ENCODE data around the gene RNF151.
A peak's percentile ranks its signal among the peaks of the same experiment; 100 is the strongest.
"Not testable (repeated sequence)": the region's sequence is repeated elsewhere in the genome, so short reads cannot be mapped to it uniquely, and the experiment has no call there.

The RNF151 gene

DNA sequence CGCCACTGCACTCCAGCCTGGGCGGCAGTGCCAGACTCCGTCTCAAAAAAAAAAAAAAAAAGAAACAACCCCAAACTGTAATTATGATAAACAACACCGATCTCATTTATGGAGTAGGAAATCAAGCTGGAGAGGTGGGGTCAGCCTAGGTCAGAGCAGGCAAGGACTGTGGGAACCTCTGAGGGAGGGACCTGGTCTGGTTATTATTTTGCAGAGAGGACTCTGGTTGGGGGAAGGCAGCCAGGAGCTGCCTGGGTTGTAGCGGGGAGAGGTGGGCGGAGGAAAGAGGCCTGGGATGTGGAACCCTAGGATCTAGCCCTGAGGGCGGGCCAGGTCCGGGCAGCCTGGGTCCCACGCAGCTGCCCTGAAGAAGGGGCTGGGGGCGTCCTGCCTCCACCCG, 37.6 kb upstream of the RNF151 start:
- peak in 1 of 2 experiments; percentile 22 for DNase-seq (ENCODE audit: low read depth in 1 of 2, low spot score in 1 of 2)
- in situ Hi-C loops (cut with HindIII; ENCODE audit: low pct_unique_long_range_greater_than_20kb, low sequenced_read_pairs): no loop called here
- TF ChIP-seq JUND (IDR thresholded peaks at IDR 0.05; ENCODE audit: low read depth): no peak

DNA sequence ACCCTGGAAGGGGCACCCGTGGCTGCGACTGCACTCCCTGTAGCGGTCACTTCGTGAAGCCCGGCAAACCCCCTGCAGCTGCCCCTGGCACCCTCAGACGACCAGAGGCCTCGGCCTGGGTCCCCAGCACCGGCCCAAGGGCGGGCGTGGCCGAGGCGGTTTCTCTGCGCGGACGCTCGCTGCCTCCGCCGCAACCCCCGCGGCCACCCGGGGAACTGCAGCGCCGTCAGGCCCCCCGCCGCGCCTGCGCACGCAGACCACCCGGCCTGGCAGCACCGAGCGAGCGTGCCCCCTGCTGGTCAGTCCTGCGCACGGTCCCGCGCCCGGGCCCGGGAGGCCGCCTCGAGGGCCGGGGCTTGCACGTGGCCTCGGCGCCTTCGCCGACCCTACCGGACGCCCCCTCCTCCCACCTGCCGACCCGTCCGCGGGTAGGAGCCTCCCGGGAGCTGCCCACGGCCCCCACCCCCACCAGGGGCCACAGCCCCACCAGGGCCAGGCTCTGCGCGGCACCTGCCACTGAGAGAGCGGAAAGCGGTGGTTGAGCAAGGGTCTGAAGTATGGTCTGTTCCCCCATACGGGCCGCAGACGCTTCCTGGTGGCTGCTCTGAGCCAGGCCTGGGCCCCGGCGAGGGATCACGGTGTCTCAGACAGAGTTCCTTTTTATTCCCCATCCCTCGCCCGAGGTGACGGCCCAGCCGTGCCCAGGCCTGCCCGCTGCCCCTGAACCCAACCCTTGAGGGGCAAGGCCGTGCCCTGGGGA, 36.9 kb upstream of the RNF151 start:
- TF ChIP-seq JUND (IDR thresholded peaks at IDR 0.05; ENCODE audit: low read depth): no peak
- in situ Hi-C loops (cut with HindIII; ENCODE audit: low pct_unique_long_range_greater_than_20kb, low sequenced_read_pairs): no loop called here
- peak; percentile 86 to 87 for DNase-seq (ENCODE audit: low read depth in 1 of 2, low spot score in 1 of 2)

DNA sequence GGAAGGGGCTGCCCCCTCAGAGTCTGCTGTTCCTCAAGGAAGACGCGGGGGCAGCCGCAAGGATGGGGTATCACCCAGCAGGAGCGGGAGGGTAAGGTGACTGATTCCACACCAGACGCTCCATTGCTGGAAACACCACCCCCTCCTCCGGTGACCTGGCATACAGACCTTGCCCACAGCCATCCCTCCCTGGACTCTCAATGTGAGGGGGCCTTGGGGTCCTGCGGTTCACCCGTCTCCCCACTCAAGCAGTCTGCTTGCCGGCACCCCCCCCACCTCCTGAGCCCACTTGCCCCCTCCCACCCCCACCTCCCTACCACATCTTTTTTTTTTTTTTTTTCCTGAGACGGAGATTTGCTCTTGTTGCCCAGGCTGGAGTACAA, 36.3 kb upstream of the RNF151 start:
- no peak for TF ChIP-seq JUND (IDR thresholded peaks at IDR 0.05; ENCODE audit: low read depth)
- in situ Hi-C loops (cut with HindIII; ENCODE audit: low pct_unique_long_range_greater_than_20kb, low sequenced_read_pairs): no loop called here
- no peak for DNase-seq (ENCODE audit: low read depth in 1 of 2, low spot score in 1 of 2)

DNA sequence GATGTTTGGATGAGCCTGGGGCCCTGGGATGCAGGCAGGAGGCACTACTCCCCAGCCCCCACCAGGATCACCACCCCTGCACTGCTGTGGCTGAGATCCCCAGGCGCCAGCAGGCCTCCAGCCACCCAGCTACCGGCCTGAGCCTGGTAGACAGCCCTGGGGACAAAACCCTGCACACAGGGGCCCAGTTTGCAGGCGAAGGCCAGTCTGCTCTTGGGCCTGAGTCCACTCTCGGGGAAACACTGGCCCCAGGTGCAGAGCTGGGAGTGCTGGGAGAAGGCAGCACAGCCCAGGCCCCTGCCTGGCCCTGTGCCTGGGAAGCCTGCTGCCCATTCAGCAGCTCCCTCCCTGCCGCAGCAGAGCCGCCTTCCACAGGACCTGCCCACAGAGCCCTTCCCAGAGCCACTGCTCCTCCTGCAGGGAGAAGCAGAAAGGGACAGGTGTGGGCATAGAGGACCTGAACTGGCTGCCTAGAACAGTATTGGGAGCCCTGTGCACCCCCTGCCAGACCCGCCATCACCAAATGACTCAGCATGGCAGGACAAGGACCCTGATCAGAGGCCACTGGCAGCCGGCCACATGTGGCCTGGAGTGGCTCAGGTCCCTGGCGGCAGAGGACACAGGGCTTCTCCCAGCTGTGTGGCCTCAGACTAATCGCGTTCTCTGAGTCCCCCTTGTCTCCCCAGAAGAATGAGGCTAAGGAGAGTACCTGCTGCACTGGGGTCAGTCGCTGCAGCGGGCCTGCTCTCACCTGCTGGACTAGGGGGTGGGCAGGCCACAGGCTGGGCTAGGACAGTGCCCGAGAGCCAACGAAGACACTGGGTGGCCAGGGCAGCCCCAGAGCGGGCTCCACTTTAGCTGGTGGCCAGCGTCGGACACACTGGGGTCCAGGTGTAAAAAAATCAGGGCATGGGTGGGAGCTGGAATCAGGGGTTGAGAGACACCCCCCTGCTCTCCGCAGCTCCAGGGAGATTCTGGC, 34.3 kb upstream of the RNF151 start:
- TF ChIP-seq JUND (IDR thresholded peaks at IDR 0.05; ENCODE audit: low read depth): no peak
- DNase-seq (ENCODE audit: low read depth in 1 of 2, low spot score in 1 of 2): peak; percentile 77 to 88
- in situ Hi-C loops (cut with HindIII; ENCODE audit: low pct_unique_long_range_greater_than_20kb, low sequenced_read_pairs): no loop called here

DNA sequence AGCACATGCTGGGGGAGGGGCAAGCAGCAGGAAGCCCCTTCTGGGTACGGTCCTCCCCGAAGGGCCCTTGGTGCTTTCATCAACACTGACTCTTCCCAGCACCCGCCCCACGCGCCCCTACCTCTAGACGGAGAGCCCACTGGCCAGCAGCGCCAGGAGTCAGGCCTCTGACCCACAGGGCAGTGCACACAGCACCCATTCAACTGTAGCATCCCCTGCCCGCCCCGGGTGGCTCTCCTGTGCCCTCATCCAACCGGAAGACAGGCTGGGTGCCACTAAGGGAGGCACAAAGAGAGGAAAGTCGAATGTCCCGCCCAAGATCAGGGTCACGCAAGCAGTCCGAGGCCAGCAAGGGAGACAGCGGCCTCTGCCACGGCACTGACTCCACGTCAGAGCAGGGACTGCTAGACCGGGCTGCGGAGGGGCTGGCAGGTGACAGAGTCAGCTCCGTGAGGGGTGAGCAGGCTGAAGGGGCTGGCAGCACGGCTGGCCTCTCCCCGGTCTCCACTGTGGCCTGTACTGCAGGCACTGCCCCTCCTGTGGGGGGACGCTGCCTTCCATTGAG, 33.5 kb upstream of the RNF151 start:
- no peak for TF ChIP-seq JUND (IDR thresholded peaks at IDR 0.05; ENCODE audit: low read depth)
- no peak for DNase-seq (ENCODE audit: low read depth in 1 of 2, low spot score in 1 of 2)
- in situ Hi-C loops (cut with HindIII; ENCODE audit: low pct_unique_long_range_greater_than_20kb, low sequenced_read_pairs): no loop called here

DNA sequence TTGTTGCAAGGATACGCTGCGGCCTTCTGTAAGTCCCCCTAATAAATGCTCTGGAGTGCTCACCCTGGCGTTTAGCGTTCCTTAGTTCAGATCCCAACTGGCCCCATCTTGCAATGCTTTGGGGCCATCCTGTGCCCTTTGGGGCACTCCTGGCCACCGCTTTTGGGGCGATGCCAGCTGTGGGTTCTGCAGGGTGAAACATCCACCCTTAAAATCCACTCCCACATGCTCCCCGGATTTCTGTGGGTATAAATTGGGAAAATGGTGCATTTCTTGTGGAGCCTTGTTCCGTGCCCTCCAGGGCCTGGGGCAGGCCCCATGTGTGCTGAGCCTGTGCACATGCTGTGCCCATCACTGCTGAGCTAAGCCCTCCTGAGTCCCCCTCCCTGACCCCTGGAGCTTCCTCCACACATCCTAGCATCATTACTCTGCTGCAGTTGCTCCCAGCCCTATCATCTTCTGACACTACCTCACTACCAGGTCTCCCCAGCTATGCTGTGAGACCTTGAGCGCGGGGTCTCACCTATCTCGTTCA, 29.6 kb upstream of the RNF151 start:
- no peak for DNase-seq (ENCODE audit: low read depth in 1 of 2, low spot score in 1 of 2)
- TF ChIP-seq JUND (IDR thresholded peaks at IDR 0.05; ENCODE audit: low read depth): no peak
- in situ Hi-C loops (cut with HindIII; ENCODE audit: low pct_unique_long_range_greater_than_20kb, low sequenced_read_pairs): no loop called here

DNA sequence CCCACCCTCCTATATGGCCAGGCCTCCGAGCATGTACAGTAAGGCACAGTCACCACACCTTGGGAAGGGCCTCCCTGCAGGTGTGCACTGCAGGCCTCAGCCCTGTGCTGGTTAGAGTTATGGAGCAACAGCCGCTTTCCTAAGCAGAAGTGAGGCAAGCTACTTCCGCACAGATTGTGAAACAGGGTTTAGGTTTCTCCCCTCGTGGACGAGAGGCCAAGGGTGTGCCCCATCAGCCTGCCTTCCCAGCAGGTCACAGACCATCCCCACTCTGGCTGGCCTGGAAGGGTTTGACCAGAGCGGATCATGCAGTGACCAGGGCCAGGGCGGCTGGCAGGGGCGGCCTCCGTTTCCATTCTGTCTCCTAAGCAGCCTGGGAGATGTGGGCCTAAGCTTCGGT, 28.3 kb upstream of the RNF151 start:
- in situ Hi-C loops (cut with HindIII; ENCODE audit: low pct_unique_long_range_greater_than_20kb, low sequenced_read_pairs): no loop called here
- DNase-seq (ENCODE audit: low read depth in 1 of 2, low spot score in 1 of 2): no peak
- no peak for TF ChIP-seq JUND (IDR thresholded peaks at IDR 0.05; ENCODE audit: low read depth)

DNA sequence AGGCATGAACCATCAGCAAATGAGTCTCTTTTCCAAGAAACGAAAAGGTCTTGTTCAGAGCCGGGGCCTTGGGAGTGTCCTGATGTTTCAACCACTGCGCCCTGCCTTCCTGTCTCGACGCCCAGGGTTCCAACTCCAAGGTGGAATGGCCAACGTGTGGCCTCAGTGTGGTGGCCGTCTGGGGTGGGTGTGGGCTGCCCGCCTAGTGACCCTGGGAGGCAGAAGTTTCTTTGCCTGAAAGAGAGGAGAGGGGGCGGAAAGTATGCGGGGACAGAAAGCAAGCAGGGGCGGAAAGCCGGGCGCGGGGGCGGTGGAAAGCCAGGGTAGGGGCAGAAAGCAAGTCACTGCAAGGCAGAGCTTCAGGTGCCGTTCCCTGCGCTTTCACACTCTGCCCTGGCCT, 27.7 kb upstream of the RNF151 start:
- DNase-seq (ENCODE audit: low read depth in 1 of 2, low spot score in 1 of 2): no peak
- TF ChIP-seq JUND (IDR thresholded peaks at IDR 0.05; ENCODE audit: low read depth): no peak
- in situ Hi-C loops (cut with HindIII; ENCODE audit: low pct_unique_long_range_greater_than_20kb, low sequenced_read_pairs): no loop called here

DNA sequence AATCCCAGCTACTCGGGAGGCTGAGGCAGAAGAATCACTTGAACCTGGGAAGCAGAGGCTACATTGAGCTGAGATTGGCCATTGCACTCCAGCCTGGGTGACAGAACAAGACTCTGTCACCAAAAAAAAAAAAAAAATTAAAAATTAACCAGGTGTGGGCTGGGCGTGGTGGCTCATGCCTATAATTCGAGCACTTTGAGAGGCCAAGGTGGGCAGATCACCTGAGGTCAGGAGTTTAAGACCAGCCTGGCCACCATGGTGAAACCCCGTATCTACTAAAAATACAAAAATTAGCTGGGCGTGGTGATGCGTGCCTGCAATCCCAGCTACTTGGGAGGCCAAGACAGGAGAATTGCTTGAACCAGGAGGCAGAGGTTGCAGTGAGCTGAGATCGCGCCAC, 26.8 kb upstream of the RNF151 start:
- DNase-seq (ENCODE audit: low read depth in 1 of 2, low spot score in 1 of 2); in situ Hi-C loops (cut with HindIII; ENCODE audit: low pct_unique_long_range_greater_than_20kb, low sequenced_read_pairs): not testable (repeated sequence)

DNA sequence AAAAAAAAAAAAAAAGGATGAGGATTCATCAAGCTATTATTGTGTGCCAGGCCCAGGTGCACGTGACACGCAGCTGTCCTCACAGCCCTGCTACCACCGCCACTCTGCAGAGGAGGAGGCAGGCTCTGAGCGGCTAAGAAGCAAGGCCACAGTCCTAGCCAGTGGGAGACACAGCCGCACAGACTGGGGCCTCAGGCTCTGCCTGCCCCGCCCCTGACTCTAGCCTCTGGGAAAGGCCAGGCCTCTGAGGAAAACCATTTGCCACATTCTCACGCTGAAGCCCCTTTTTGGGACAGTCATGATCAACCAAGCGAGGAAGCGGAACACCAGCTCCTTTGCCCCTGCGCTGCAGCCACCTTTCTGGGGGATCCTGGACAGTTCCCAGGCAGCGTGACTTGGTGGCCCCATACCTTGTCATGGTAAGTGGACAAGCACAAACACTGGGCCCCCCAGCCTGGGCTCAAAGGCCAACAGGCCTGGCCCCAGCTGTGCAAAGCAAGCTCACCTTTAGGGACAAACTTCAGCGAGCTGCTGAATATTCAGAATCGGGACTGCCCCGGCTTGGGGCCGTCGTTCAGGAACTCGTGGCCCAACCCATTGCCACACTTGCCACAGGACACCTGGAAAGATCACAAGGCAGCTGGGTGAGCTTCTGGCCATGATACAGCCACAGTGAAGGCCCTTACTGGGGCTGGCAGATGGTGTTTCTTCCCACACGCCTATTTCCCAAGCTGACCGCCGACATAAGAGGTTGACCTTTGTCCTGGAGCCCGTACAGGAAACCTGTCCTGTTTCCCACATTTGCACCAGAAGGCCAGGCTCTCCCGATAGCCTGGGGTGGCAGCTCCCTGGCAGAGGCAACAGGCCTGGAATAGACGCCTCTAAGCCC, 26.1 kb upstream of the RNF151 start:
- TF ChIP-seq JUND (IDR thresholded peaks at IDR 0.05; ENCODE audit: low read depth): no peak
- in situ Hi-C loops (cut with HindIII; ENCODE audit: low pct_unique_long_range_greater_than_20kb, low sequenced_read_pairs): no loop called here
- no peak for DNase-seq (ENCODE audit: low read depth in 1 of 2, low spot score in 1 of 2)

DNA sequence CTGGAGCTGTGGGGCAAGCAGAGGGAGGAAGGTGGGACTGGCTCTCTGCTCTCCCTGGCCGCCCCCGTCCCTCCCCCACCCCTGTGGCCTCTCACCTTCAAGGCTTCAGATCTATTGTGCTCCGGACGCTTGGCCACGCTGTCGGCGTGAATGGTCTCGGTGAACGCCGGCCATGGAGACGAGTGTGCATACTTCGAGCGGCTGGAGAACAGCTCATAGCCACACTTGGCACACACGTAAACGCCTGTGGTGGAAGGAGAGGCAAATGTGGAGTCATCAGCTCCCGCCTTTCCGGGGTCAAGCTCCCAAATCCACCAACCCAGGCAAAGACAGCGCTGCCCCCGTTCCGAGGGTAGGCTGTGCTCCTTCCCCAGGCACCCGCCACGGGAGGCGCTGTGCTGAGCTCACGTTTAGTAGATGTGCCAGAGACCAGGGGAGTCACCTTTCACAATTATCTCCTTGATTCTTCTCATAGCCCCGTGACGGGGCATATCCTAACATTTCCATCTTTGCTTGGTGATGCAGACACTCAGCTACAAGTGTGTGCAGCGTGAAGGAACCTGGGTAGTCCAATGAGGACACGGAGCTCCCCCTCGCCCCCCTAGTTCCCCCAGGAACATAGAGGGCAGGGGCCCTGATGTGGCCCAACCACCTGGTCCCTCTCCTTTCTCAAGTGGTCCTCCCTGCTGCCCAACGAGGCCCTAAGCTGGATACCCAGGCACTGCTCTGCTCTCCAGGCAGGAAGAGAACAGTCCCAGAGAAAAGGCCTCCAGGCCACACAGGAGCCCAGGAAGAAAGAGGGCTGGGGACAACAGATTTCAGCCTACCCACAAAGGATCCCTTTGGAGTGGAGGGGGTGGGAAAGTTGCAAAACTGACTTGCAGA, 25.3 kb upstream of the RNF151 start:
- TF ChIP-seq JUND (IDR thresholded peaks at IDR 0.05; ENCODE audit: low read depth): no peak
- DNase-seq (ENCODE audit: low read depth in 1 of 2, low spot score in 1 of 2): no peak
- in situ Hi-C loops (cut with HindIII; ENCODE audit: low pct_unique_long_range_greater_than_20kb, low sequenced_read_pairs): no loop called here
